K562 treated with DMSO at 1 percent for 24 hours (cell line): ENCODE results near the gene ADAM11. TPM values are rescaled to one million over a fixed set of nuclear protein-coding genes. Genes with fewer than 3 reads are reported as not detected.

Experiments
- total RNA-seq: library from RNA; unstranded; fragments of 300-600 nt; gene quantifications from 2 replicates; pipeline ENCODE4 v1.2.3, GENCODE V29; 2022; ENCODE audit warnings: low read depth; ENCODE audit not compliant: insufficient read depth

Gene ADAM11
- 0.59 and 0.88 TPM in 2 replicates for total RNA-seq

GRCh38 chr17:44758414-44759085, at the start of gene ADAM11:
Gene ADAM11 (plus strand): TSS chr17:44758988. CDS start chr17:44759200, 212 bp downstream.

DNA sequence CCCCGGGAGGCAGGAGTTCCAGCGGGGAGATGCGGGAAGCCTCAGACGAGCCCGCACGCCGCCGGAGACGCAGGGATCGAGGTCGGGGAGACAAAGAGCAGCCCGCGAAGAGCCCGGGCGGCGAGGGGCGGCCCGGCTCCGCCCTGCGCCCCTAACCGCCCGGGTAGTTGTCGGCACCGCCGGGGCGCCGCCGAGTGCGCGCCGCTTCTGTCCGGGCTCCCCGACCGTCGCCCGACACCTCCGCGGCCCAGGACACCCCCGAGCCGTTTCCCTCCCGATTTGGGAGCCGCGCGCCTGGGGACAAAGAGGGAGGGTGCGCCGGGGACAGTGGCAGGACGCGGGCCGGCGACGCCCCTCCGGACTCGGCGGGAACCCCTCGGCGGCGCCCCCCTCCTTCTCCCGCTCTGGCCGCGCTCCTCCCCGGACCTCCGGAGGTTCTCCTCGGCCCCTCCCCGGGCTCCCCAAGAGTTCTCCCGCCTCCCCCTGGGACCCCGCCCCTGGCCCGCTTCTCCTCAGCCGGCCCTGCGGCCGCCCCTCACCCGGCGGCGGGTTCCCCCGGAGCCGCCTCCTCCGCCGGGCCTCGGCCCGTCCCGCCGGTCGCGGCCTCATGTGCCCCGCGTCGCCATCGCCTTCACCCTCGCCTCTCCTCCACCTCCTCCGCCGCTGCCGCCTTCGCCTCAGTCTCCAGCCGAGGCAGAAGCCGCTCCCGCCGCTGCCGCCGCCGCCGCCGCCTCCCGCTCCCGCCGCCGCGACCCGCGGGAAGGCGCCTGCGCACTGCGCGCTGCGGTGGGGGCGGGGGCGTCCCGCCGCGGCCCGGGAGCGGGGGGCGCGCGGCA, 71.0 kb downstream of the ADAM11 start, which contains the start of gene GJC1:
Gene GJC1, minus strand, starts transcription at position 765 of the 836 bp plus-strand sequence. CDS start 24,470 bp downstream, outside the sequence.

Other genes starting within 250 kb of the ADAM11 start
- 16.1 and 18.5 TPM in 2 replicates for gene FZD2, start 201.5 kb upstream of the ADAM11 start, total RNA-seq
- not detected in 2 replicates for gene MEIOC, start 102.5 kb upstream of the ADAM11 start, total RNA-seq
- gene CCDC43, start 69.2 kb upstream of the ADAM11 start, total RNA-seq = 11.3 and 14.7 TPM in 2 replicates
- gene DBF4B, start 50.3 kb upstream of the ADAM11 start, total RNA-seq = 21.9 and 26.6 TPM in 2 replicates
- 0.10 TPM in 1 of 2 replicates, not detected in the other for gene GJC1, start 71.3 kb downstream of the ADAM11 start, total RNA-seq
- not detected in 2 replicates for gene HIGD1B, start 88.9 kb downstream of the ADAM11 start, total RNA-seq
- 84.1 and 86.8 TPM in 2 replicates for gene EFTUD2, start 140.5 kb downstream of the ADAM11 start, total RNA-seq
- 1.4 and 2.6 TPM in 2 replicates for gene GFAP, start 156.5 kb downstream of the ADAM11 start, total RNA-seq
- 20.7 and 22.2 TPM in 2 replicates for gene KIF18B, start 188.8 kb downstream of the ADAM11 start, total RNA-seq
- gene C1QL1, start 209.3 kb downstream of the ADAM11 start, total RNA-seq = 1.9 and 2.5 TPM in 2 replicates